H1 (cell line): Measurements from ENCODE around the gene CNNM3.

ENCODE experiments used
- CTCF ChIP-seq, 3 experiments: IDR thresholded peaks; 1 replicate in 2 of 3; 2 replicates in 1 of 3; pipeline versions ENCODE4 v1.5.1 to v1.6.1; 2011; ENCODE audit warnings: low read length in 3 of 3, mild to moderate bottlenecking in 3 of 3, inconsistent platforms in 2 of 3, low read depth in 1 of 3, moderate library complexity in 1 of 3; ENCODE audit not compliant: insufficient read depth in 1 of 3; ENCODE audit errors: control extremely low read depth in 1 of 3
- EP300 ChIP-seq, 2 experiments: IDR thresholded peaks; 1 replicate in 1 of 2; 2 replicates in 1 of 2; pipeline ENCODE4 v1.6.1; 2011 to 2012; ENCODE audit warnings: low read depth in 2 of 2, low read length in 2 of 2, mild to moderate bottlenecking in 2 of 2, borderline replicate concordance in 1 of 2, inconsistent platforms in 1 of 2, moderate library complexity in 1 of 2
- EZH2 ChIP-seq: fragments of 200-600 bp; sonication (generic); IDR thresholded peaks from 2 replicates; pipeline ENCODE4 v1.7.1; 2012; ENCODE audit warnings: low read depth, mild to moderate bottlenecking, moderate library complexity, low read length, inconsistent platforms; ENCODE audit not compliant: severe bottlenecking
- JUN ChIP-seq: IDR thresholded peaks from 2 replicates; pipeline ENCODE4 v1.6.1; 2011; ENCODE audit warnings: low read depth, mild to moderate bottlenecking, improper control_type of control experiment, low read length
- NANOG ChIP-seq: IDR thresholded peaks from 2 replicates; pipeline ENCODE4 v1.6.1; 2011; ENCODE audit warnings: low read length, low read depth, mild to moderate bottlenecking, inconsistent platforms; ENCODE audit not compliant: insufficient read depth, poor library complexity, severe bottlenecking
- POLR2A ChIP-seq, 2 experiments: IDR thresholded peaks; 1 replicate in 1 of 2; 2 replicates in 1 of 2; pipeline ENCODE4 v1.6.1; 2011; ENCODE audit warnings: low read depth in 2 of 2, low read length in 2 of 2, mild to moderate bottlenecking in 2 of 2; ENCODE audit errors: control extremely low read depth in 1 of 2
- SIN3A ChIP-seq, 2 experiments: IDR thresholded peaks in 1 of 2; conservative IDR thresholded peaks in 1 of 2; 2 replicates each; pipeline ENCODE4 v1.6.1; 2011 to 2012; ENCODE audit warnings: low read length in 2 of 2, improper control_type of control experiment in 1 of 2, low read depth in 1 of 2, mild to moderate bottlenecking in 1 of 2
- SIRT6 ChIP-seq: IDR thresholded peaks from one replicate; pipeline ENCODE4 v1.7.1; 2012; ENCODE audit warnings: low read length, inconsistent platforms

- no peak for TF ChIP-seq NANOG
- no peak for TF ChIP-seq CTCF (IDR thresholded peaks at IDR 0.05; ENCODE audit: control extremely low read depth in 1 of 3, insufficient read depth in 1 of 3, low read depth in 1 of 3, low read length in 3 of 3)
- TF ChIP-seq JUN: no peak
- no peak for TF ChIP-seq POLR2A (IDR thresholded peaks at IDR 0.05; ENCODE audit: control extremely low read depth in 1 of 2, low read depth in 2 of 2, low read length in 2 of 2)
- no peak for TF ChIP-seq SIN3A (conservative IDR thresholded peaks at IDR 0.05 in 1 of 2, IDR thresholded peaks at IDR 0.05 in 1 of 2; ENCODE audit: low read depth in 1 of 2, low read length in 2 of 2)
- no peak for TF ChIP-seq EZH2
- TF ChIP-seq SIRT6: no peak
- TF ChIP-seq EP300 (IDR thresholded peaks at IDR 0.05; ENCODE audit: borderline replicate concordance in 1 of 2, low read depth in 2 of 2, low read length in 2 of 2): no peak
These were observed 13.3 kb upstream of the CNNM3 start for GRCh38 chr2:96802721-96803120.
